Glutamatergic neuron (in vitro differentiated cells): ENCODE data around the gene ARID1B. TPM values are rescaled to one million over a fixed set of nuclear protein-coding genes. Genes with fewer than 3 reads are reported as not detected.

Experiments
- DNase-seq: peaks from one replicate; pipeline ENCODE4 v3.0.0; 2022
- H3K27ac Mint-ChIP-seq: one replicate; pipeline ENCODE4 v1.8.0; 2020; ENCODE audit warnings: mild to moderate bottlenecking, mixed read lengths, inconsistent platforms; ENCODE audit not compliant: unreplicated experiment
- H3K27me3 Mint-ChIP-seq: one replicate; pipeline ENCODE4 v1.8.0; 2020; ENCODE audit warnings: mild to moderate bottlenecking, moderate library complexity, mixed read lengths, inconsistent platforms; ENCODE audit not compliant: unreplicated experiment
- H3K36me3 Mint-ChIP-seq: one replicate; pipeline ENCODE4 v1.8.0; 2020; ENCODE audit warnings: mild to moderate bottlenecking, mixed read lengths, inconsistent platforms; ENCODE audit not compliant: unreplicated experiment
- H3K4me1 Mint-ChIP-seq: one replicate; pipeline ENCODE4 v1.8.0; 2020; ENCODE audit warnings: mild to moderate bottlenecking, low read depth, mixed read lengths, inconsistent platforms; ENCODE audit not compliant: unreplicated experiment
- H3K4me3 Mint-ChIP-seq: one replicate; pipeline ENCODE4 v1.8.0; 2020; ENCODE audit warnings: mild to moderate bottlenecking, mixed read lengths, inconsistent platforms; ENCODE audit not compliant: unreplicated experiment
- H3K9me3 Mint-ChIP-seq: one replicate; pipeline ENCODE4 v1.8.0; 2020; ENCODE audit warnings: mild to moderate bottlenecking, moderate library complexity, mixed read lengths, inconsistent platforms; ENCODE audit not compliant: unreplicated experiment
- CTCF ChIP-seq: fragments of 200-600 bp; sonication (generic); IDR thresholded peaks from one replicate; pipeline ENCODE4 v1.5.0; 2021; ENCODE audit not compliant: partially characterized antibody, unreplicated experiment
- total RNA-seq: library from RNA; stranded (reverse); fragmentation: NEBNext Ultra II Directional; extraction: Animal tissue kit (Norgen Biotek cat#: 25700); gene quantifications from one replicate; pipeline ENCODE4 v1.2.1, GENCODE V29; 2021; ENCODE audit not compliant: unreplicated experiment

ARID1B gene
- total RNA-seq, 1 donor from 2014 or later, result 202 TPM

- peak; percentile 20 for DNase-seq
- H3K27me3 Mint-ChIP-seq, result peaks cover 3% of the 10 kb centered on the region
- H3K27ac Mint-ChIP-seq, result peak overlapping the region; percentile 62
- TF ChIP-seq CTCF, result no peak
- peaks cover 27% of the 10 kb centered on the region for H3K4me1 Mint-ChIP-seq
- no peaks in the 10 kb centered on the region for H3K36me3 Mint-ChIP-seq
- H3K4me3 Mint-ChIP-seq, result no peak overlapping the region
- peaks cover 2% of the 10 kb centered on the region for H3K9me3 Mint-ChIP-seq
Measured at GRCh38 chr6:156919370-156919769, 142.2 kb downstream of the ARID1B start.

GRCh38 chr6:156919814-156920369 is 142.7 kb downstream of the ARID1B start:
- Mint-ChIP-seq H3K9me3 (peaks cover 2% of the 10 kb centered on the region), H3K4me1 (peaks cover 29% of the 10 kb centered on the region), H3K4me3 (no peak overlapping the region), H3K27ac (peak overlapping the region; percentile 31), H3K36me3 (no peaks in the 10 kb centered on the region), H3K27me3 (peaks cover 3% of the 10 kb centered on the region)
- no peak for DNase-seq
- no peak for TF ChIP-seq CTCF

- Mint-ChIP-seq H3K4me1 (peaks cover 21% of the 10 kb centered on the region), H3K36me3 (no peaks in the 10 kb centered on the region), H3K27ac (peak overlapping the region; percentile 55), H3K4me3 (no peak overlapping the region), H3K9me3 (peaks cover 2% of the 10 kb centered on the region), H3K27me3 (peaks cover 11% of the 10 kb centered on the region)
- TF ChIP-seq CTCF, result no peak
- DNase-seq, result no peak
Measured at GRCh38 chr6:156924246-156924645, 147.1 kb downstream of the ARID1B start.

GRCh38 chr6:156925026-156925425 is 147.8 kb downstream of the ARID1B start:
- no peak for DNase-seq
- peaks cover 19% of the 10 kb centered on the region for H3K4me1 Mint-ChIP-seq
- no peak overlapping the region for H3K4me3 Mint-ChIP-seq
- peaks cover 13% of the 10 kb centered on the region for H3K27me3 Mint-ChIP-seq
- H3K9me3 Mint-ChIP-seq, result peaks cover under 1% of the 10 kb centered on the region
- no peaks in the 10 kb centered on the region for H3K36me3 Mint-ChIP-seq
- no peak overlapping the region for H3K27ac Mint-ChIP-seq
- no peak for TF ChIP-seq CTCF

- no peaks in the 10 kb centered on the region for H3K36me3 Mint-ChIP-seq
- peaks cover 13% of the 10 kb centered on the region for H3K4me1 Mint-ChIP-seq
- H3K27ac Mint-ChIP-seq, result no peak overlapping the region
- H3K9me3 Mint-ChIP-seq, result no peaks in the 10 kb centered on the region
- DNase-seq, result no peak
- H3K27me3 Mint-ChIP-seq, result peaks cover 11% of the 10 kb centered on the region
- no peak for TF ChIP-seq CTCF
- H3K4me3 Mint-ChIP-seq, result no peak overlapping the region
Measured at GRCh38 chr6:156925718-156926607, 148.8 kb downstream of the ARID1B start.
